Psoas muscle (tissue), 8 donors: ENCODE measurements around the gene NFE2L3. TPM values are rescaled to one million over a fixed set of nuclear protein-coding genes. Genes with fewer than 3 reads are reported as not detected.

Source experiments
- ATAC-seq, 4 donors: fragments of 200-7000 bp; cut with Tn5 transposase; one replicate each; pipeline ENCODE4 v1.9.1; 2020; ENCODE audit warnings: moderate library complexity in 3 of 4, mild to moderate bottlenecking in 2 of 4
- DNase-seq, 2 donors: peaks; one replicate each; pipeline ENCODE4 v3.0.0-alpha.2; 2020
- H3K27ac ChIP-seq: fragments of 200-600 bp; one replicate; pipeline ENCODE4 v1.8.0; 2022
- H3K27me3 ChIP-seq, 3 donors: fragments of 200-600 bp in 1 of 3; one replicate each; pipeline versions ENCODE4 v1.6.1 to v1.8.0; 2013 to 2022; ENCODE audit warnings: low read length in 2 of 3, mild to moderate bottlenecking in 2 of 3, moderate library complexity in 1 of 3; ENCODE audit not compliant: insufficient read depth in 3 of 3
- H3K36me3 ChIP-seq, 2 donors: fragments of 200-600 bp in 1 of 2; one replicate each; pipeline versions ENCODE4 v1.6.1 to v1.8.0; 2013 to 2022; ENCODE audit warnings: low read depth in 1 of 2, mild to moderate bottlenecking in 1 of 2, moderate library complexity in 1 of 2; ENCODE audit not compliant: insufficient read depth in 1 of 2
- H3K4me1 ChIP-seq: fragments of 200-600 bp; one replicate; pipeline ENCODE4 v1.8.0; 2022
- H3K4me3 ChIP-seq: fragments of 200-600 bp; one replicate; pipeline ENCODE4 v1.8.0; 2022; ENCODE audit warnings: mild to moderate bottlenecking
- H3K9me3 ChIP-seq: fragments of 200-600 bp; one replicate; pipeline ENCODE4 v1.8.0; 2022
- CTCF ChIP-seq: fragments of 200-600 bp; IDR thresholded peaks from one replicate; pipeline ENCODE4 v1.8.0; 2022; ENCODE audit warnings: antibody characterized with exemption
- WGBS, 3 donors: extraction: QIAGEN DNeasy Blood & Tissue Kit; methylation state at CpG; one replicate each; pipeline versions ENCODE4 v1.1.6 to v1.1.7; 2013; 5-methylcytosine and 5-hydroxymethylcytosine counted together
- intact Hi-C, 2 donors: fragments of 100-400 bp; cut with DNase I; formaldehyde crosslinking; loops; one replicate each; pipeline versions ENCODE4 v1.11.0 to v1.14.2; 2022
- polyA plus RNA-seq, 3 donors: library from polyadenylated mRNA; stranded (reverse); fragments of 200-250 nt; gene quantifications; one replicate each; pipeline ENCODE4 v1.2.3, GENCODE V29; 2013
- total RNA-seq, 4 donors: library from RNA; stranded (reverse); fragmentation: NEBNext Ultra II Directional in 2 of 4; extraction: Animal tissue kit (Norgen Biotek cat#: 25700) in 2 of 4; gene quantifications; one replicate each; pipeline versions ENCODE4 v1.2.1 to v1.2.4, GENCODE V29; 2021 to 2023
- donor health status: healthy with polysubstance abuse.
- donor health status: DM: no; HTN: no; CAD: no; lungs with moderate emphysema.
- donor health status: Bipolar disorder and iron deficiency.
- donor health status: healthy.
- donor health status: DM: yes; HTN: yes; CAD: no.
- donor health status: DM: no; HTN: no; CAD: no.
- donor health status: DM: no; HTN: no; CAD: no.
- donor health status: DM: yes; HTN: yes; CAD: no.

Gene NFE2L3
- total and polyA plus RNA-seq, 7 donors: 0.44 to 1.1 (median 0.72) TPM

GRCh38 chr7:26112203-26112740, 39.7 kb upstream of the NFE2L3 start:
- Histone ChIP-seq H3K4me1 (no peaks in the 10 kb centered on the region), H3K27me3 (no peaks in the 10 kb centered on the region), H3K4me3 (no peak overlapping the region), H3K36me3 (no peaks in the 10 kb centered on the region), H3K9me3 (no peaks in the 10 kb centered on the region), H3K27ac (no peak overlapping the region)
- no peak for TF ChIP-seq CTCF
- 87 to 92% (median 88%) methylated on average over 6 of the region's 6 CpGs for WGBS, 3 donors
- ATAC-seq (no peak), DNase-seq (no peak)
- intact Hi-C loops: loop anchor here in 1 of 2 donors (2.0 kb wide), 1 partner anchor 243 kb away; no protein-coding TSS in a partner anchor

- peaks cover 0 to 5% (median 2%) of the 10 kb centered on the region in 3 donors for H3K27me3 ChIP-seq
- no peaks in the 10 kb centered on the region for H3K9me3 ChIP-seq
- no peak for TF ChIP-seq CTCF
- no peak overlapping the region for H3K4me3 ChIP-seq
- no peaks in the 10 kb centered on the region for H3K36me3 ChIP-seq
- H3K4me1 ChIP-seq: no peaks in the 10 kb centered on the region
- intact Hi-C loops: no loop called here
- ATAC-seq (no peak), DNase-seq (no peak)
- 54 to 64% (median 56%) methylated on average over 5 of the region's 5 CpGs for WGBS, 3 donors
- no peak overlapping the region for H3K27ac ChIP-seq
These were observed 36.3 kb upstream of the NFE2L3 start for GRCh38 chr7:26115650-26116049.

- H3K9me3 ChIP-seq: no peaks in the 10 kb centered on the region
- no peak for ATAC-seq
- intact Hi-C loops: no loop called here
- no peak for DNase-seq
- no peaks in the 10 kb centered on the region for H3K4me1 ChIP-seq
- no peak overlapping the region for H3K4me3 ChIP-seq
- WGBS, 3 donors: 47 to 52% (median 48%) methylated on average over 7 of the region's 7 CpGs
- peaks cover 0 to 5% (median 2%) of the 10 kb centered on the region in 3 donors for H3K27me3 ChIP-seq
- no peaks in the 10 kb centered on the region for H3K36me3 ChIP-seq
- H3K27ac ChIP-seq: no peak overlapping the region
- TF ChIP-seq CTCF: no peak
These were observed 34.7 kb upstream of the NFE2L3 start for GRCh38 chr7:26117142-26117807.

GRCh38 chr7:26117970-26118369, 34.0 kb upstream of the NFE2L3 start:
- 93 to 96% (median 94%) methylated on average over 6 of the region's 6 CpGs for WGBS, 3 donors
- no peak overlapping the region for H3K4me3 ChIP-seq
- intact Hi-C loops: no loop called here
- H3K36me3 ChIP-seq: no peaks in the 10 kb centered on the region
- no peak overlapping the region for H3K27ac ChIP-seq
- ATAC-seq: no peak
- H3K27me3 ChIP-seq: peaks cover 0 to 5% (median 2%) of the 10 kb centered on the region in 3 donors
- no peaks in the 10 kb centered on the region for H3K4me1 ChIP-seq
- DNase-seq: no peak
- no peaks in the 10 kb centered on the region for H3K9me3 ChIP-seq
- TF ChIP-seq CTCF: no peak
